ENCODE results near the gene BBIP1.

BBIP1 gene

DNA sequence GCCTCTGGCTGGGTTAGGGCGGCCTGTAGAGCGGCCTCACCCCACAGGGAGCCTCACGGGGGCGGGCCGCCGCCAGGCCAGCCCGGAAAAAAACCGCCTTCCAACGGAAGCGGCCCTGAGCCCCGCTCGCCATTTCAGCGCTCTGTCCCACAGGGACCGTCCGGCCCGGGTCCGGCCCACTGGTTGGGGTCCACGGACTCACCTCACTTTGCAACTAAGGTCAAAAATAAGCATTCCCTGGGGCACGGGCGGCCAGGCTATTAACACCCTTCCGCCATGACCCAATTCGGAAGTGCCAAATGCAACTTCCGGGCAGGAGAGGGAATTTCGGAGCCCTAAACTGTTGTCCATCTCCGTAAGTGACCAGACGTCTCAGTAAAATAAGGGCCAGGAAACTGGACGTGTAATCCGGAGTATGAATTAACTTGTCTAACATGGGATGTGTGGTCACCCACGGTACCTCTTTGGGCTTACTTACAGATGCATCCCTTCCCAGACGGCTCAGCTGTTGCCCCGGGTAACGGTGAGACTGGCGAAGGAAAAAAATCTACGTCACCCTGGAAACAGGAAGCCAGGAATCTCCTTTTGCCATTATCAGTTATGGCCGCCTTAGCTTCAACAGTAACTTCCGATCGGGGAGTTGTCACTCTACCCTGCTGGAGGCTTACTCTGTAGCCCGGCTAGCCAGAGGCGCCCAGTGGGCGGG, at the start of gene BBIP1:
Gene BBIP1 (minus strand): TSS at position 538 of the 706 bp plus-strand sequence. CDS start 1,023 bp downstream, outside the sequence.
- DNase-seq (ENCODE audit: low read depth): peak; percentile 100

DNA sequence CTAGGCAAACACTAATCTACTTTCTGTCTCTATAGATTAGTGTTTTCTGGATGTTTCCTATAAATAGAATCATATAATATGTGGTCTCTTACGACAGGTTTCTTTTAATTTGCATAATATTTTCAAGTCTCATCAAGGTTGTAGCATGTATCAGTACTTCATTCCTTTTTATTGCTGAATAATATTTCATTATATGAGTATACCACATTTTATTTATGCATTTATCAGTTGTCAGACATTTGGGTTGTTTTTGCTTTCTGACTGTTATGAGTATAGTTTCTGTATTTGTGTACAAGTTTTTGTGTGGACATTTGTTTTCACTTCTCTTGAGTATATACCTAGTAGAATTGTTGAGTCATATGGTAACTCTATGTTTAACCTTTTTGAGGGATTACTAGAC, 48.7 kb upstream of the BBIP1 start:
- DNase-seq (ENCODE audit: low read depth): no peak

- peak; percentile 48 for DNase-seq (ENCODE audit: low read depth)
Observed at GRCh38 chr10:110967009-110967630, 48.1 kb upstream of the BBIP1 start.

DNA sequence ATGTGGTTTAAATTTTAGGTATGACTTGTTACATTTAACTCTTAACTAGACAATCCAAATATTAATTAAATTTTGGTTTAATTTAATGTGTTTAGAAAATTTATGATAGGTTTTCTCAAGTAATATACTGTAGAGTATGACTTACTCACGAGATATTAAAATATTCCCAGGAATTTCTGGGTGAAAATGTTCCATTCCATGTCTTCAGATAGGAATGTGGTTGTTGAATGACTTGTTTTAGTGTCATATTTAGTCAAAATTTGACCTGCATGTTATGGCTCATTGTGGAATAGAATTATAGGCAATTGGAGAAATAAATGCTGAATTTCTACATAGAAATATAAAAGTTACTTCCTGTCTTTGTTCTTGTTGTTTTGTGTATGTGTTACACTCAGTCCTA, 47.2 kb upstream of the BBIP1 start:
- no peak for DNase-seq (ENCODE audit: low read depth)

GRCh38 chr10:110965216-110965615, 46.2 kb upstream of the BBIP1 start:
- no peak for DNase-seq (ENCODE audit: low read depth)

GRCh38 chr10:110964681-110965080, 45.7 kb upstream of the BBIP1 start:
- no peak for DNase-seq (ENCODE audit: low read depth)

DNA sequence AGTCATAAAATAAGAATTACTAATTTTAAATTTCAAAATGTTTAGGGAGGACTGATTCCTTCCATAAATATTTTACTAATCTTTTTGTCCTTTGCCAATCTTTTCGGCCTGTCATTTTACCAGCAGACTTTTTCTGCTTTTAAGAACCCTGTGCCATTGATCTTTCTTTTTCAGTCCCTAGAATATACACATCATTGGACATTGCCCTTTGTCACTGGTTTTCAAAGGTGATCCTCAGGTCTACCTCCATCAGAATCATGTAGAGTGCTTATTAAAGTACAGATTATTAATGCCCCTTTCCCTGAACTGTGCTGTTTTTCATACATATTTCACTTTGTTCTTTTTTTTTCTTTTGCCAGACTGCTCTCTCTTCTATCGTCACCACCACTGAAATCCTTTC, 44.2 kb upstream of the BBIP1 start:
- DNase-seq (ENCODE audit: low read depth): no peak

DNA sequence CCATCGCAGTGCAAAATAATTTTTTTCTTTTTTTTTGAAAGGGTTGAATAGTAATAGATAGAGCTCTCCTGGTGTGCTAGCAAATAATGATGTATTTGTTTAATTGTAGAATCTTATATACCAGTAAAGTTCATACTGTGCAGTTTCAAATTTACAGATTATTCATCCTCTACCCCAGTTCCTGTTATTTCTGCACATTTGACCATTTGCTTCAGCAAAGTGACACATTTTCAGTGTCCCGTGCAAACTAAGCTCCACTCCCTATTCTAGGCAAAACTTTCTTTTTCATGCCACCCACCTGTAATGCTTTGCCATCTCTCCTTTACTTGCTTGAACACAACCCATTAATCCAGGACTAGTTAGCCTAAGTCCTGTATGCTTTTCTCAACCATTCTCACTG, 43.5 kb upstream of the BBIP1 start:
- no peak for DNase-seq (ENCODE audit: low read depth)

GRCh38 chr10:110960333-110960712, 41.3 kb upstream of the BBIP1 start:
- no peak for DNase-seq (ENCODE audit: low read depth)

DNA sequence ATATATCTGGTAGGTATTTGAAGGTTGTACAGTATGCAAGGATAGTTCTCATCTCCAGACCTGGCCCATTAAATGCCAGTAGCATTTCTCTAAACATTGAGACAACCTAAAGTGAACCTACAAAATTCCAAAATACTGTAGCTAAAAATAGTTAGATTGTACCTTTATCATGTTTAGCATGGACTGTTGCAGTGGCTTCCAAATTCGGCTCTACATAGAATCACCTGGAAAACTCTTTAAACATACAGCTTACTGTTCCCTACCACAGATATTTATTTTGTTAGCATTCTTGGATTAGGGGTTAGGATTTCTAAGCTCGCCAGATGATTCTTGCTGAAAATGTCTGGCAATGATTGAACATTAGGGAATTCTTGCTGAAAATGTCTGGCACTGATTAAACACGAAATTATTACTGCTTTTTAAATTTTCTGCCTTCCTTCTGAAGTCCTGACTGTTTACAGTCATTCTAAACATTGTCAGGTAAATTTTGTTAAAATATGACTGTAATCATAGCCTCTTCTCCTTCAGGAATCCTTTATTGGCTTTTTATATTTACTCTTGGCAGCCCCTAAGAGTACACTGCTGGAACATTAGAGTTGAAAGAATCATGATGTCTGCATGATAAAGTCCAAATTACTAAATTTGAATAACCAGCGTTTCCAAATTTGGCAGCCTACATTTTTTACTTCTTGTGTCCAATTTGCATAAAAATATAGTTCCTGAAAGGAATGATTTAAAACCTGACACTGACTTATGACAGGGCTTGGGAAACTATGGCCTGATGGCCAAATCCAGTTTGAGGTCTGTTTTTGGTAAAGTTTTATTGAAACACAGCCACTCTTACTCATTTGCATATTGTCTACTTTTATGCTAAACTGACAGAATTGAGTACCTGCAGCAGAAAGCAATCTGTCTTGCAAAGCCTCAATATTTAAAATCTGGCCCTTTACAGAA, 40.7 kb upstream of the BBIP1 start:
- DNase-seq (ENCODE audit: low read depth): peak; percentile 35

DNA sequence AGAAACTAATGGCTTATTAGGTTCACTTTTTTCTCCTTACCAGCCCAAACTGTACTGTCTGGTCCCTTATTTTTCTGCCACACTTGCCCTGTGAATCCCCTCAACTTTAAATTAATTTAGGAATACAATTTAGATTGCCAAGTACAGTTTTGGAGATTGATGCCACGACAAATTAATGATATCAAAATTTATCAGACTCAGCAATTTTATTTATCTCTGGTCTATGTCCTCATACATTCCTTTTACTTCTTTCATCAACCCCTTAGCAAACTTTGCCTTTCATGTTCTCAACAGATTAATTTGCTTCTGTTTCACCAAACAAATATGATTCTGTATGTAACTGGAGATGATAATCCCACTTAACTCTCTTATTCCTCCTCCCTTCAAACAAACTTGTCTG, 38.6 kb upstream of the BBIP1 start:
- no peak for DNase-seq (ENCODE audit: low read depth)

DNA sequence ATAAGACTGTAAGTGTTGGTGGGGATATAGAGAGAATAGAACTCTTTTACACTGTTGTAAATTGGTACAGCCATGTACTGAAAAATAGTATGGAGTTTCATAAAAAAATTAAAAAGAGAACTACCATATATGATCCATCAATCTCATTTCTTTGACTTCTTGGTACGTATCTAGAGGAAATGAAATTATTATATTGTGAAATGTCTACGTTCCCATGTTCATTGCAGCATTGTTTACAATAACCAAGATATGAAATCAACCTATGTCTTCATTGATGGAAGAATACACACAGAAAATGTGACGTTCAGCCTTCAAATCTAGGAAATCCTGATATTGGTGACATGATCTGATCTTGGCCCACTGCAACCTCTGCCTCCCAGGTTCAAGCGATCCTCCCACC, 32.4 kb upstream of the BBIP1 start:
- DNase-seq (ENCODE audit: low read depth): no peak

DNA sequence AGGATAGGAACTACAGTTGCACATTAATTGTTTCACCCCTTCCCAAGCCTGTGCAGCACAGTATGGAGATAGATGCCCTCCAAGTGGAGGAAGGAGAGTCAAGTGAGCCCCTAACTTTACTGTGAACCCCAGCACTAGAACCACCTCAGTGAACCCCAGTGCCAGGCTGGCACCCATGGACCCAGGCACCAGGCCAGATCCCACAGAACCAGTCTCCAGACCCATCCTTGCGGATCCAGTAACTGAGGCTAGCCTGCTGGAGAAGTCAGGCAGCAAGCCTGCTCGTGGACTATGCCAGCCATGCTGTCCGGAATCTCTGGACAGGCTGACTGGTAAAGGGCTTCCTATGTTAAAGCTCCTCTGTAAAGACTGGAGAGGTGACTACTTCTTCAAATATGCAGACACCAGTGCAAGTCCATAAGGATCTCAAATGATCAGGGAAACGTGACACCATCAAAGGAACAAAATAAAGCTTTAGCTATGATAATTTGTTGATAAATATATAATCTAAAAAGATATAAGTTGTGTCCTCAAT, 28.1 kb upstream of the BBIP1 start:
- DNase-seq (ENCODE audit: low read depth): peak; percentile 31

DNA sequence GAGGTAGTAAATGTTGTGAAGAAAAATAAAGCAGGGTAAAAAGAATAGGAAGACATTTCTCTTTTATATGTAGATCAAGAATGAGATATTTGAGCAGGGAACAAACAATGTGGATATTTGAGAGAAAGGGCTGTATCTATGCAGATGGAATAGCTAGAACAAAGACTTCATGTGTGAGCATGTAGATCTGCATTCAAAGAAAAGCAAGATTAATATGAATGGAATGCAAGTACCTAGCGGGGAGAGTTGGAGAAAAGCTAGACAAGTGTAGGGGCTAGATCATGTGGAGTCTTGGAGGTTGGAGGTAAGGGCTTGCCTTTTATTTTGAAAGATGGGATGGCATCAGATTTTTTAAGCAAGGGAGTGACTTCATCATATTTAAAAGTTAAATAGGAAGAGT, 27.5 kb upstream of the BBIP1 start:
- no peak for DNase-seq (ENCODE audit: low read depth)

DNA sequence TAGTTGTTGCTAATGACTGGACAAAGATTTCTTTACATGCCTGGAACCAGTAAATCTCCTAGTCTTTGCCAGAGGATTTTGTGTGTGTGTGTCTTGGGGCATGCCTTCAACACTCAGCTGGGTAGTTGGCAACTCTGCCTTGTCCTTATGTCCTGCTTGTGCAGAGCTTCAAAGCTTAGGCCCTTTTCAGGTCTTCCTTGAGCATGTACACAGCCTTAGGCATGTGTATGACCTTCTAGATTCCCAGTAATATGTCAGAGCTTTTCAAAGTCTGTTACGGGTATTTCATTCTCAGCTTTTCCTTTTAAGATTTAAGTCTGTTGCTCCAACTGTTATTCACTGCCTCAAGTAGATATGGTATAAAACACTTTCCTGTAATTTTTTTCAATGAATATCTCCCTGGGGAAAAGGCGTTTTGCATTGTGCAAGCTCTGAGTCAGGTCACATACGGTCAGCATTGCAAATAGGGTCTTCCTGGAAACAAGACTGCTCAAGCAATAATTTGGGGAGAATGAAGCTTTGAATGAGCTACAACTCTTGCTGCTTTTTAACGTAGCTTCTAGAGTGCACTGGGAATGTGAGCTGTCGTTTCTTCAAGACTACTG, 25.9 kb upstream of the BBIP1 start:
- DNase-seq (ENCODE audit: low read depth): peak; percentile 87

DNA sequence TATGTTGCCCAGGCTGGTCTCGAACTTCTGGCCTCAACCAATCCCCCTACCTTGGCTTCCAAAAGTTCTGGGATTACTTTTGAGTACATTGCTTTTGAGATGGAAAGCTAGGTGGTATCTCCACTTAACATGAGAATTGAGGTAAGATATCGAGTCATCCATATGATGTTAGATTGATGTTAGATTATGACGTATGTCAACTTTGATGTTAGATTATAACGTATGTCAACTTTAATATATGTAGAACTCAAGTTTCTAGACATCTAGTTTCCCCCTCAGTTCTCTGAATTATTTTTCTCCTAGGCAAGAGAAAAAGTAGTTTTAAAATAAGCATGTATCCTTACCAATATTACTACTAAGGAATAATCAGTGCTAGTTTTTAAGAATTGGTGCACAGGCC, 20.4 kb upstream of the BBIP1 start:
- DNase-seq (ENCODE audit: low read depth): no peak

- DNase-seq (ENCODE audit: low read depth): no peak
Observed at GRCh38 chr10:110936757-110937156, 17.8 kb upstream of the BBIP1 start.

- no peak for DNase-seq (ENCODE audit: low read depth)
Observed at GRCh38 chr10:110932505-110933180, 13.7 kb upstream of the BBIP1 start.

GRCh38 chr10:110931769-110932381, 12.9 kb upstream of the BBIP1 start:
- DNase-seq (ENCODE audit: low read depth): no peak

GRCh38 chr10:110927461-110927860, 8.5 kb upstream of the BBIP1 start:
- no peak for DNase-seq (ENCODE audit: low read depth)

GRCh38 chr10:110923856-110924493, 5.0 kb upstream of the BBIP1 start:
- DNase-seq (ENCODE audit: low read depth): no peak
